ENCODE data around the gene VIT.
A peak's percentile ranks its signal among the peaks of the same experiment; 100 is the strongest.
"Not testable (repeated sequence)": the region's sequence is repeated elsewhere in the genome, so short reads cannot be mapped to it uniquely, and the experiment has no call there.

The VIT gene

GRCh38 chr2:36812196-36812595, 115.7 kb downstream of the VIT start:
- Histone ChIP-seq H3K36me3 (ENCODE audit: control insufficient read depth in 1 of 2, insufficient read depth in 2 of 2, low read length in 2 of 2) (no peaks in the 10 kb centered on the region), H3K27ac (ENCODE audit: low read depth, low read length) (no peak overlapping the region), H3K9me3 (ENCODE audit: control insufficient read depth in 1 of 2, low read length in 2 of 2) (no peaks in the 10 kb centered on the region), H3K4me1 (ENCODE audit: control insufficient read depth in 1 of 2, insufficient read depth in 2 of 2, low read length in 2 of 2) (peaks cover under 1 to 5% of the 10 kb centered on the region in 2 donors), H3K27me3 (ENCODE audit: control insufficient read depth in 1 of 2, insufficient read depth in 2 of 2, low read length in 2 of 2) (no peaks in the 10 kb centered on the region), H3K4me3 (ENCODE audit: low read depth in 1 of 2, low read length in 2 of 2) (no peak overlapping the region), H3K9ac (ENCODE audit: low read depth in 1 of 2, low read length in 2 of 2) (no peak overlapping the region)

- peaks cover 43 to 48% of the 10 kb centered on the region in 2 donors for H3K4me1 ChIP-seq (ENCODE audit: control insufficient read depth in 1 of 2, insufficient read depth in 2 of 2, low read length in 2 of 2)
- H3K9ac ChIP-seq (ENCODE audit: low read depth in 1 of 2, low read length in 2 of 2): no peak overlapping the region
- no peak overlapping the region for H3K27ac ChIP-seq (ENCODE audit: low read depth, low read length)
- H3K9me3 ChIP-seq (ENCODE audit: control insufficient read depth in 1 of 2, low read length in 2 of 2): no peaks in the 10 kb centered on the region
- no peaks in the 10 kb centered on the region for H3K27me3 ChIP-seq (ENCODE audit: control insufficient read depth in 1 of 2, insufficient read depth in 2 of 2, low read length in 2 of 2)
- H3K36me3 ChIP-seq (ENCODE audit: control insufficient read depth in 1 of 2, insufficient read depth in 2 of 2, low read length in 2 of 2): no peaks in the 10 kb centered on the region
- H3K4me3 ChIP-seq (ENCODE audit: low read depth in 1 of 2, low read length in 2 of 2): no peak overlapping the region
Measured at GRCh38 chr2:36818542-36818941, 122.0 kb downstream of the VIT start.

GRCh38 chr2:36819095-36819711, 122.7 kb downstream of the VIT start:
- Histone ChIP-seq H3K4me1 (ENCODE audit: control insufficient read depth in 1 of 2, insufficient read depth in 2 of 2, low read length in 2 of 2) (peaks cover 43 to 48% of the 10 kb centered on the region in 2 donors), H3K4me3 (ENCODE audit: low read depth in 1 of 2, low read length in 2 of 2) (no peak overlapping the region), H3K27ac (ENCODE audit: low read depth, low read length) (no peak overlapping the region), H3K9ac (ENCODE audit: low read depth in 1 of 2, low read length in 2 of 2) (no peak overlapping the region), H3K36me3 (ENCODE audit: control insufficient read depth in 1 of 2, insufficient read depth in 2 of 2, low read length in 2 of 2) (no peaks in the 10 kb centered on the region), H3K9me3 (ENCODE audit: control insufficient read depth in 1 of 2, low read length in 2 of 2) (no peaks in the 10 kb centered on the region), H3K27me3 (ENCODE audit: control insufficient read depth in 1 of 2, insufficient read depth in 2 of 2, low read length in 2 of 2) (no peaks in the 10 kb centered on the region)

- Histone ChIP-seq H3K4me1 (ENCODE audit: control insufficient read depth in 1 of 2, insufficient read depth in 2 of 2, low read length in 2 of 2) (peaks cover 43 to 48% of the 10 kb centered on the region in 2 donors), H3K9ac (ENCODE audit: low read depth in 1 of 2, low read length in 2 of 2) (no peak overlapping the region), H3K27me3 (ENCODE audit: control insufficient read depth in 1 of 2, insufficient read depth in 2 of 2, low read length in 2 of 2) (no peaks in the 10 kb centered on the region), H3K9me3 (ENCODE audit: control insufficient read depth in 1 of 2, low read length in 2 of 2) (no peaks in the 10 kb centered on the region), H3K36me3 (ENCODE audit: control insufficient read depth in 1 of 2, insufficient read depth in 2 of 2, low read length in 2 of 2) (no peaks in the 10 kb centered on the region), H3K4me3 (ENCODE audit: low read depth in 1 of 2, low read length in 2 of 2) (peak overlapping the region; percentile 5 to 29), H3K27ac (ENCODE audit: low read depth, low read length) (no peak overlapping the region)
Measured at GRCh38 chr2:36820942-36821605, 124.6 kb downstream of the VIT start.

GRCh38 chr2:36823862-36824261, 127.4 kb downstream of the VIT start:
- Histone ChIP-seq H3K27me3 (ENCODE audit: control insufficient read depth in 1 of 2, insufficient read depth in 2 of 2, low read length in 2 of 2) (no peaks in the 10 kb centered on the region), H3K36me3 (ENCODE audit: control insufficient read depth in 1 of 2, insufficient read depth in 2 of 2, low read length in 2 of 2) (no peaks in the 10 kb centered on the region), H3K9me3 (ENCODE audit: control insufficient read depth in 1 of 2, low read length in 2 of 2) (no peaks in the 10 kb centered on the region)

GRCh38 chr2:36824273-36824672, 127.8 kb downstream of the VIT start:
- no peaks in the 10 kb centered on the region for H3K9me3 ChIP-seq (ENCODE audit: control insufficient read depth in 1 of 2, low read length in 2 of 2)
- no peaks in the 10 kb centered on the region for H3K36me3 ChIP-seq (ENCODE audit: control insufficient read depth in 1 of 2, insufficient read depth in 2 of 2, low read length in 2 of 2)
- H3K27me3 ChIP-seq (ENCODE audit: control insufficient read depth in 1 of 2, insufficient read depth in 2 of 2, low read length in 2 of 2): no peaks in the 10 kb centered on the region
- no peak overlapping the region for H3K9ac ChIP-seq (ENCODE audit: low read depth in 1 of 2, low read length in 2 of 2)
- H3K4me1 ChIP-seq (ENCODE audit: control insufficient read depth in 1 of 2, insufficient read depth in 2 of 2, low read length in 2 of 2): peaks cover 33 to 36% of the 10 kb centered on the region in 2 donors
- no peak overlapping the region for H3K4me3 ChIP-seq (ENCODE audit: low read depth in 1 of 2, low read length in 2 of 2)
- no peak overlapping the region for H3K27ac ChIP-seq (ENCODE audit: low read depth, low read length)

More at GRCh38 chr2:36823862-36824261, 127.4 kb downstream of the VIT start:
- H3K9ac ChIP-seq (ENCODE audit: low read depth in 1 of 2, low read length in 2 of 2): no peak overlapping the region
- no peak overlapping the region for H3K4me3 ChIP-seq (ENCODE audit: low read depth in 1 of 2, low read length in 2 of 2)
- no peak overlapping the region for H3K27ac ChIP-seq (ENCODE audit: low read depth, low read length)
- H3K4me1 ChIP-seq (ENCODE audit: control insufficient read depth in 1 of 2, insufficient read depth in 2 of 2, low read length in 2 of 2): peaks cover 35 to 37% of the 10 kb centered on the region in 2 donors

GRCh38 chr2:36824683-36825082, 128.2 kb downstream of the VIT start:
- H3K27ac ChIP-seq (ENCODE audit: low read depth, low read length); H3K4me3 ChIP-seq (ENCODE audit: low read depth in 1 of 2, low read length in 2 of 2); H3K36me3 ChIP-seq (ENCODE audit: control insufficient read depth in 1 of 2, insufficient read depth in 2 of 2, low read length in 2 of 2); H3K9ac ChIP-seq (ENCODE audit: low read depth in 1 of 2, low read length in 2 of 2); H3K27me3 ChIP-seq (ENCODE audit: control insufficient read depth in 1 of 2, insufficient read depth in 2 of 2, low read length in 2 of 2); H3K9me3 ChIP-seq (ENCODE audit: control insufficient read depth in 1 of 2, low read length in 2 of 2): not testable (repeated sequence)
- peaks cover 29 to 32% of the 10 kb centered on the region in 2 donors for H3K4me1 ChIP-seq (ENCODE audit: control insufficient read depth in 1 of 2, insufficient read depth in 2 of 2, low read length in 2 of 2)

GRCh38 chr2:36831185-36831584, 134.7 kb downstream of the VIT start:
- Histone ChIP-seq H3K27me3 (ENCODE audit: control insufficient read depth in 1 of 2, insufficient read depth in 2 of 2, low read length in 2 of 2) (no peaks in the 10 kb centered on the region), H3K36me3 (ENCODE audit: control insufficient read depth in 1 of 2, insufficient read depth in 2 of 2, low read length in 2 of 2) (no peaks in the 10 kb centered on the region), H3K9me3 (ENCODE audit: control insufficient read depth in 1 of 2, low read length in 2 of 2) (peaks cover 0 to 4% of the 10 kb centered on the region in 2 donors), H3K27ac (ENCODE audit: low read depth, low read length) (no peak overlapping the region), H3K9ac (ENCODE audit: low read depth in 1 of 2, low read length in 2 of 2) (no peak overlapping the region), H3K4me1 (ENCODE audit: control insufficient read depth in 1 of 2, insufficient read depth in 2 of 2, low read length in 2 of 2) (no peaks in the 10 kb centered on the region), H3K4me3 (ENCODE audit: low read depth in 1 of 2, low read length in 2 of 2) (no peak overlapping the region)

GRCh38 chr2:36834203-36834602, 137.7 kb downstream of the VIT start:
- Histone ChIP-seq H3K9ac (ENCODE audit: low read depth in 1 of 2, low read length in 2 of 2) (no peak overlapping the region), H3K9me3 (ENCODE audit: control insufficient read depth in 1 of 2, low read length in 2 of 2) (peaks cover 0 to 4% of the 10 kb centered on the region in 2 donors), H3K4me1 (ENCODE audit: control insufficient read depth in 1 of 2, insufficient read depth in 2 of 2, low read length in 2 of 2) (no peaks in the 10 kb centered on the region), H3K27ac (ENCODE audit: low read depth, low read length) (no peak overlapping the region), H3K27me3 (ENCODE audit: control insufficient read depth in 1 of 2, insufficient read depth in 2 of 2, low read length in 2 of 2) (no peaks in the 10 kb centered on the region), H3K36me3 (ENCODE audit: control insufficient read depth in 1 of 2, insufficient read depth in 2 of 2, low read length in 2 of 2) (no peaks in the 10 kb centered on the region), H3K4me3 (ENCODE audit: low read depth in 1 of 2, low read length in 2 of 2) (no peak overlapping the region)

- peaks cover 0 to 2% of the 10 kb centered on the region in 2 donors for H3K4me1 ChIP-seq (ENCODE audit: control insufficient read depth in 1 of 2, insufficient read depth in 2 of 2, low read length in 2 of 2)
- H3K36me3 ChIP-seq (ENCODE audit: control insufficient read depth in 1 of 2, insufficient read depth in 2 of 2, low read length in 2 of 2): no peaks in the 10 kb centered on the region
- peaks cover 0 to 4% of the 10 kb centered on the region in 2 donors for H3K9me3 ChIP-seq (ENCODE audit: control insufficient read depth in 1 of 2, low read length in 2 of 2)
- no peak overlapping the region for H3K27ac ChIP-seq (ENCODE audit: low read depth, low read length)
- no peaks in the 10 kb centered on the region for H3K27me3 ChIP-seq (ENCODE audit: control insufficient read depth in 1 of 2, insufficient read depth in 2 of 2, low read length in 2 of 2)
- H3K4me3 ChIP-seq (ENCODE audit: low read depth in 1 of 2, low read length in 2 of 2): no peak overlapping the region
- no peak overlapping the region for H3K9ac ChIP-seq (ENCODE audit: low read depth in 1 of 2, low read length in 2 of 2)
Measured at GRCh38 chr2:36834731-36835524, 138.4 kb downstream of the VIT start.
